HL-60 (cell line): ENCODE data around the gene LZTFL1.

Experiments used
- DNase-seq, 2 experiments: peaks; one replicate each; pipeline ENCODE4 v3.0.0-alpha.2; 2010 to 2020; ENCODE audit warnings: low read depth in 1 of 2, low spot score in 1 of 2
- H3K27ac ChIP-seq: fragments of 250-450 bp; sonication (Bioruptor Pico); replicated peaks from 2 replicates; pipeline ENCODE4 v1.5.1; 2020; ENCODE audit warnings: mild to moderate bottlenecking, moderate library complexity
- H3K27me3 ChIP-seq: fragments of 250-450 bp; sonication (Bioruptor Pico); 2 replicates; pipeline ENCODE4 v1.5.1; 2021; ENCODE audit warnings: mild to moderate bottlenecking, moderate library complexity; ENCODE audit not compliant: insufficient read depth, poor library complexity, severe bottlenecking
- H3K4me3 ChIP-seq: replicated peaks from 2 replicates; pipeline ENCODE4 v1.5.1; 2011; ENCODE audit warnings: mild to moderate bottlenecking, control low read depth, low read length; ENCODE audit not compliant: insufficient read depth
- GABPA ChIP-seq: IDR thresholded peaks from 2 replicates; pipeline ENCODE4 v1.6.1; 2012; ENCODE audit warnings: low read depth
- POLR2AphosphoS5 ChIP-seq: IDR thresholded peaks from 2 replicates; pipeline ENCODE4 v1.6.1; 2012; ENCODE audit warnings: low read depth
- SPI1 ChIP-seq: IDR thresholded peaks from 2 replicates; pipeline ENCODE4 v1.6.1; 2012; ENCODE audit warnings: low read depth, mild to moderate bottlenecking, borderline replicate concordance
- TF ChIP-seq, protein P1 (sequence below): IDR thresholded peaks from 2 replicates; pipeline ENCODE4 v1.6.1; 2012; ENCODE audit warnings: low read depth; ENCODE audit not compliant: insufficient replicate concordance
- TF ChIP-seq, protein P2 (sequence below): IDR thresholded peaks from one replicate; pipeline ENCODE4 v1.5.1; 2011; ENCODE audit warnings: low read length, control low read depth, inconsistent platforms; ENCODE audit not compliant: insufficient read depth

Gene LZTFL1

DNA sequence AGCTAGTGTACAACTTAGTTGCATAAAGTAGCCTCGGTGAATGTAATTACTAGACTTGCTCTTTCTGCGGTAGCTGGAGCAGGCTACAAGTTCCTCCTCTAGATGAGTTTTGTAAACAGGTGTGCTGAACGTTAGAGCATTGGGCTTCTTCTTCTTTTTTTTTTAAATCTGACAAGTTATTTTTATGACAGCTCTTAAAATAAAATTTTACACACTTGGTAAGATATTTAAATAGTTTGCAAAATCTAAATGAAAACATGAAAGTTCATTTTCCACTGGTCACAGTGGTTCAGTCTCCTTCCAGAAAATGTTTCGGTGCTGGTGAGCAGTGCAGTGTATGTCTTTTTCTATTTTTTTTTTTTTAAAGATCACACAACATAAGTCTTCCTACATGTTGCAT lies 47.4 kb upstream of the LZTFL1 start:
- H3K27ac ChIP-seq = no peak overlapping the region
- H3K27me3 ChIP-seq = no peaks in the 10 kb centered on the region
- TF ChIP-seq GABPA (no peak), SPI1 (no peak), POLR2AphosphoS5 (no peak)
- TF ChIP-seq, protein P1, sequence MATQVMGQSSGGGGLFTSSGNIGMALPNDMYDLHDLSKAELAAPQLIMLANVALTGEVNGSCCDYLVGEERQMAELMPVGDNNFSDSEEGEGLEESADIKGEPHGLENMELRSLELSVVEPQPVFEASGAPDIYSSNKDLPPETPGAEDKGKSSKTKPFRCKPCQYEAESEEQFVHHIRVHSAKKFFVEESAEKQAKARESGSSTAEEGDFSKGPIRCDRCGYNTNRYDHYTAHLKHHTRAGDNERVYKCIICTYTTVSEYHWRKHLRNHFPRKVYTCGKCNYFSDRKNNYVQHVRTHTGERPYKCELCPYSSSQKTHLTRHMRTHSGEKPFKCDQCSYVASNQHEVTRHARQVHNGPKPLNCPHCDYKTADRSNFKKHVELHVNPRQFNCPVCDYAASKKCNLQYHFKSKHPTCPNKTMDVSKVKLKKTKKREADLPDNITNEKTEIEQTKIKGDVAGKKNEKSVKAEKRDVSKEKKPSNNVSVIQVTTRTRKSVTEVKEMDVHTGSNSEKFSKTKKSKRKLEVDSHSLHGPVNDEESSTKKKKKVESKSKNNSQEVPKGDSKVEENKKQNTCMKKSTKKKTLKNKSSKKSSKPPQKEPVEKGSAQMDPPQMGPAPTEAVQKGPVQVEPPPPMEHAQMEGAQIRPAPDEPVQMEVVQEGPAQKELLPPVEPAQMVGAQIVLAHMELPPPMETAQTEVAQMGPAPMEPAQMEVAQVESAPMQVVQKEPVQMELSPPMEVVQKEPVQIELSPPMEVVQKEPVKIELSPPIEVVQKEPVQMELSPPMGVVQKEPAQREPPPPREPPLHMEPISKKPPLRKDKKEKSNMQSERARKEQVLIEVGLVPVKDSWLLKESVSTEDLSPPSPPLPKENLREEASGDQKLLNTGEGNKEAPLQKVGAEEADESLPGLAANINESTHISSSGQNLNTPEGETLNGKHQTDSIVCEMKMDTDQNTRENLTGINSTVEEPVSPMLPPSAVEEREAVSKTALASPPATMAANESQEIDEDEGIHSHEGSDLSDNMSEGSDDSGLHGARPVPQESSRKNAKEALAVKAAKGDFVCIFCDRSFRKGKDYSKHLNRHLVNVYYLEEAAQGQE = no peak
- TF ChIP-seq, protein P2, sequence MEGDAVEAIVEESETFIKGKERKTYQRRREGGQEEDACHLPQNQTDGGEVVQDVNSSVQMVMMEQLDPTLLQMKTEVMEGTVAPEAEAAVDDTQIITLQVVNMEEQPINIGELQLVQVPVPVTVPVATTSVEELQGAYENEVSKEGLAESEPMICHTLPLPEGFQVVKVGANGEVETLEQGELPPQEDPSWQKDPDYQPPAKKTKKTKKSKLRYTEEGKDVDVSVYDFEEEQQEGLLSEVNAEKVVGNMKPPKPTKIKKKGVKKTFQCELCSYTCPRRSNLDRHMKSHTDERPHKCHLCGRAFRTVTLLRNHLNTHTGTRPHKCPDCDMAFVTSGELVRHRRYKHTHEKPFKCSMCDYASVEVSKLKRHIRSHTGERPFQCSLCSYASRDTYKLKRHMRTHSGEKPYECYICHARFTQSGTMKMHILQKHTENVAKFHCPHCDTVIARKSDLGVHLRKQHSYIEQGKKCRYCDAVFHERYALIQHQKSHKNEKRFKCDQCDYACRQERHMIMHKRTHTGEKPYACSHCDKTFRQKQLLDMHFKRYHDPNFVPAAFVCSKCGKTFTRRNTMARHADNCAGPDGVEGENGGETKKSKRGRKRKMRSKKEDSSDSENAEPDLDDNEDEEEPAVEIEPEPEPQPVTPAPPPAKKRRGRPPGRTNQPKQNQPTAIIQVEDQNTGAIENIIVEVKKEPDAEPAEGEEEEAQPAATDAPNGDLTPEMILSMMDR = no peak
- H3K4me3 ChIP-seq = no peak overlapping the region
- DNase-seq = no peak

DNA sequence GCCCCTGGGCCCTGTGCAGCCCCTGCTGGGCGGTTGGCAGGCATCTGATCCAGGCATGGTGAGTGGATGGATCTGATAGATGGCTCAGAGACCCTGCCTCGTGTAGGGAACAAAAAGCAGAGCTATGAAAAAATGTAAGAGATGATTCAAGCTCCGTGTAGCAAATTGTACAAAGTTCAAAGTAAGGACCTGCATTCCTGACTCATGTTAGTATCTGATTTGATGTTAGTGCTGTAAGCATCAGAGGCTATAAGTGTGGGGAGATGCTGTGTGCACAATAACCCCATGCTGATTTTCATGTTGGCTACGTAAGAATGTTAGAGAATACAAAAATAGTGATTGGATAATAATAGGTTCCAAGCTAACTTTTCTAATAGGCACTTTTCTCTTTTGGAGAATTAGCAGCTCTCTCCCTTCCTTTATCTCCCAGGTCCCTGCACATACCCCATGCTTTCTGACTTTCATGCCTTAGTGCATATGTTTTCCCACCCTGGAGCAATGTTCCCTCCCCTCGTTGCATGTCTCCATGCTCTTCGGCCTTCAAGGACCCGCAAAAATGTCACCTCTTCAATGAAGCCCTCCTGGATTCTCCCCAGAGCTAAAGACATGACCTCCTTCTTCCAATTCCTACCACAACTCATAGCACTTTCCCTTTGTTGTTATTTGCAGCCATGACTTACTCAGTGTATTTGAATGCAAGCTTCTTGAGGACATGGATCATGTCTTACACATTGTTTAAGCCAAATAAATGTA lies 46.0 kb upstream of the LZTFL1 start:
- H3K4me3 ChIP-seq = no peak overlapping the region
- H3K27me3 ChIP-seq = no peaks in the 10 kb centered on the region
- no peak for TF ChIP-seq SPI1
- TF ChIP-seq, protein P1 = no peak
- TF ChIP-seq, protein P2 = no peak
- no peak for TF ChIP-seq POLR2AphosphoS5
- no peak for TF ChIP-seq GABPA
- DNase-seq = no peak
- no peak overlapping the region for H3K27ac ChIP-seq

DNA sequence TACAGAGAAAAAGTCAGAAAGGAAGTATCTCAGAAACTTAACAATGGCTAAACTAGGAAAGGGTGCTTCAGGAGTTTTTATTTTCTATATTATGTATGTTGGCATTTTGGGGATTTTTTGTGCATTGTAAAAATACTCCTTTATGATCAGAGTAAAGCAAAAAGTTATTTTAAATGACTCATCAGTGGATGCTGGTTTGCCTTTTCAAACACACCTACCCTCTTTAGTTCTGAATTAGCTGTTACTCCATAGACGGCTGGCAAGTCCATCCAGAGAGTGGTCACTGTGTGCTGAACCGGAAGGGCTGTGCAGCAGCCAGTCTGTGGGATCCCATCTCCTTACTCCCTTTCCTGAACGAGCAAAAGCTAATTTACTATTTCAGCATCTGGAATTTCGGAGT lies 45.4 kb upstream of the LZTFL1 start:
- Histone ChIP-seq H3K27me3 (no peaks in the 10 kb centered on the region), H3K27ac (no peak overlapping the region), H3K4me3 (no peak overlapping the region)
- no peak for DNase-seq
- TF ChIP-seq POLR2AphosphoS5 (no peak), GABPA (no peak)
- TF ChIP-seq, protein P2 = no peak
- TF ChIP-seq, protein P1 = no peak
